HG03354 (cell line): ENCODE results near the gene NTNG2.

Experiments
- ATAC-seq: cut with Tn5 transposase; IDR thresholded peaks from one replicate; pipeline ENCODE4 v1.9.1; 2021; ENCODE audit warnings: mild to moderate bottlenecking; ENCODE audit not compliant: unreplicated experiment, poor library complexity, severe bottlenecking

Gene NTNG2

DNA sequence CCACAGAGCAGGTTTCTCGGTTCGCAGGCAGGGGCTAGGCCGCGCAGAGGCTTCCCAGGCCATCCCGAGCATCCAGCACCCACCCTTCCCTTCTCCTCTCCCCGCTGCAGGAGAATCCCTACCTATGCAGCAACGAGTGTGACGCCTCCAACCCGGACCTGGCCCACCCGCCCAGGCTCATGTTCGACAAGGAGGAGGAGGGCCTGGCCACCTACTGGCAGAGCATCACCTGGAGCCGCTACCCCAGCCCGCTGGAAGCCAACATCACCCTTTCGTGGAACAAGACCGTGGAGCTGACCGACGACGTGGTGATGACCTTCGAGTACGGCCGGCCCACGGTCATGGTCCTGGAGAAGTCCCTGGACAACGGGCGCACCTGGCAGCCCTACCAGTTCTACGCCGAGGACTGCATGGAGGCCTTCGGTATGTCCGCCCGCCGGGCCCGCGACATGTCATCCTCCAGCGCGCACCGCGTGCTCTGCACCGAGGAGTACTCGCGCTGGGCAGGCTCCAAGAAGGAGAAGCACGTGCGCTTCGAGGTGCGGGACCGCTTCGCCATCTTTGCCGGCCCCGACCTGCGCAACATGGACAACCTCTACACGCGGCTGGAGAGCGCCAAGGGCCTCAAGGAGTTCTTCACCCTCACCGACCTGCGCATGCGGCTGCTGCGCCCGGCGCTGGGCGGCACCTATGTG lies 36.1 kb downstream of the NTNG2 start:
- ATAC-seq, result no peak

DNA sequence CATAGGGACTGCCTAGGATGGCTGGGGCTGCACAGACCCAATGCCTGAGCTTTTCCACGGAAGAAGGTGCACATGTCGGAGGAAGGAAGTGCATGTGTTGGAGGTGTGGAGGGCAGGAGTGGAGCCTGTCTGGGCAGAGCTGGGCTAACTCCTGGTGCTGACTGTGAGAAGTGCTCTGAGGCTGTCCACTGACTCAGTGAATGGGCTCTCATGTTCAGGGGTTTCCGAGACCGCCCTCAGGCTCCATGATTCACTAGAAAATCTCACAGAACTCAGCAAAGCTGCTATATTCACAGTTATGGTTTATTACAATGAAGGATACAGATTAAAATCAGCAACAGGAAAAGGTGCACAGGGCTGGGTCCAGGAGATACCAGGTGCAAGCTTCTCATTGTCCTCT lies 37.2 kb downstream of the NTNG2 start:
- ATAC-seq, result no peak

DNA sequence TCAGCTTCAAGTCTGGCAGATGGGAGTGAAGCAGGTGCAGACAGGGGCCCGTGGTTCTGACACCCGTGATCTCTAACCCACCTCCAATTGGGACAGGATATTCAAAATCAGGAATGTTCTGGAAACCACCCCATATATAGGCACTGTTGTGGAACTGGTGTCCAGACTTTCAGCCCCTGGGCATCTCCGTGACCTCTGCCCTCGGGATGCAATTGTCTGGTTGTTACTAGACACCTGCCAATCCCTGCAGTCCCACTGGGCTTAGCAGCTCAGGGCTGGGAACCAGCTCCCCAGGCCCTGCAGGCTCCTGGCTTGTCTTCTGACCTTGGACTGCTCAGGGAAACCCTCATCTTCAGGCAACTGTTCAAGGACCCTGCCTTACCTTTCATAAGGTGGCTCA lies 38.8 kb downstream of the NTNG2 start:
- ATAC-seq, result no peak

DNA sequence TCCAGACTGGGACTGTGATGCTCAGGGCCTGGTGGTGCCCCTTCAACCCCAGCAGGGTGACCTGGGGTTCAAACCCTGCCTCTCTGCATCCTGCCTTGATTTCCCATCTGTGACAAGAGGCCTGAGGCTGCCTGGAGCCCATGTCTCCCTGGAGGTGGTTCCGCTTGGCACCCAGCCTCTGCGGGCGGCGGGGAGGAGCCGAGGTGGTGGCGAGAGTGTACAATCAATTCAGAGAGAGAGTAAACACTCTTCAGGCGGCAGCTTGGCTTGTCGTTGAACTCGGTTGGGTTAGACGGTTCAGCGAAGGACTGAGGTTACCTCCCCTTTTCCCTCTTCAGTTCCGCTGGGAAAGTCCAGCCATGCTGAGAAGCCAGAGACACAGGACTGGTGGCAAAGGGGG lies 39.3 kb downstream of the NTNG2 start:
- ATAC-seq, result no peak

DNA sequence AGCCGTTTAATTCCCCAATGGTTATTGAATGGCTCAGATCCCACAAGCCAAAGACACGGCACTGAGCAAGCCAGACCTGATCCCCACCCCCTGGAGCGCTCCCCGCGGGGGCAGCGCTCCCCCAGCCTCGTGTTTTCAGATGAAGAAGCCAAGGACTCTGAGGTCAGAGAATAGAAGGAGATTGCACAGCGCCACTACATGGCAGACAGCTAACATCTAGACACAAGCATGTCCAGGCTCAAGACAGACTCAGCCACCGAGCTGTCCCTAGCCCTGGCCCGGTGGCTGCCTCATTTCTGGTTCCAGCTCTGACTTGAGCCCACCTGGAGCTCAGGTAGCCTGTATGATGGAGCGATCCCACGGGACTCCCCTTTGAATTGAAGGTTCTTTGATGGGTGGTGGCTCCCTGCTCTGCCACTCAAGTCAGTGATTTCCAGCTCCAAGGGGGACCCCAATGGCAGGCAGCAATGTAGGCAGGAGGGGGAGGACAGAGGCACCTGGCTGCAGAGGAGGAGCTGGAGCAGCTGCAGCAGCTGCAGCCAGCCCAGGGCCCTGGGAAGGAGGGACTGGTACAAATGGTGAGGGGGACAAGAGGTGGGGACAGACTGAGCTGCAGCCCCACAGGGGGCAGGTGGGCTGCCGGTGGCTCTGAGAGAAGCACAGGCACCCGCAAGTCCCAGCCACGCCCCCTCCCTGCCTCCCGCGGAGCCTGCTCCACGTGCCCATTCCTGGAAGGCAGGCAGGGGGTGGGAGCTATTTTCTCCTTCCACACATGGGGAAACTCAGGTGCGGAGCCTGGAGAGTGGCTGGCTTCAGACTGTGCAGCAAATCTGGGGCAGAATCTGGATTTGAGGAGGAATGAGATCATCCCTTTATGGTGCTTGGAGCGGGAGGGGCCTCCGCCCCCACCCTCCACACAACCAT lies 40.2 kb downstream of the NTNG2 start:
- ATAC-seq, result no peak

DNA sequence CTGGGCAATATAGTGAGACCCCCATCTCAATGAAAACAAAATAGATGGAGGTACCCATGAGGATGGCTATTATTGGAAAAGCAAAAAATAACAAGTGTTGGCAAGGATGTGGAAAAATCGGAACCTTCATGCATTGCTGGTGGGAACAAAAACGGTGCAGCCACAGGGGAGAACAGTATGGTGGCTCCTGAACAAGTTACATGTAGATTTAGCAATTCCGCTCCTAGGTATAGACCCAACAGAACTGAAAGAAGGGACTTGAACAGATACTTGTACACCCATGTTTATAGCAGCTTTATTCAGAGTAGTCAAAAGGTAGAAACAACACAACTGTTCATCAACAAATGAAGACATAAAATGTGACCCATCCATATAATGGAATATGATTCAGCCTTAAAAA lies 43.0 kb downstream of the NTNG2 start:
- no peak for ATAC-seq

DNA sequence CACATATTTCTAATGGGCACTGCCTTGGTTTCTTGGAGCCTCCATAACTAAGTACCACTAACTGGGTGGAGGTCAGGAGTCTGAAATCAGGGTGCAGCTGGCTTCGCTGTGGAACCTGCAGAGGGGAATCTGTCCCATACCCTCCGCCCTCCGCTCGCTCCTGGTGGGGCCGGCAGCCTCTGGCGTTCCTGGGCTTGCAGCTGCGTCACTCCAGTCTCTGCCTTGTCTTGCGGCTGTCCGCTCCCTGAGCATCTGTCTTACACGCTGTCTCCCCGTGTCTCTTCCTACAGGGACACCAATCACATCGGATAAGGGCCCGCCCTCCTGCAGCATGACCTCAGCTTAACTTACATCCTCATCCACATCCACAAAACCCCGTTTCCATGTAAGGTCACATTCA lies 45.4 kb downstream of the NTNG2 start:
- no peak for ATAC-seq

DNA sequence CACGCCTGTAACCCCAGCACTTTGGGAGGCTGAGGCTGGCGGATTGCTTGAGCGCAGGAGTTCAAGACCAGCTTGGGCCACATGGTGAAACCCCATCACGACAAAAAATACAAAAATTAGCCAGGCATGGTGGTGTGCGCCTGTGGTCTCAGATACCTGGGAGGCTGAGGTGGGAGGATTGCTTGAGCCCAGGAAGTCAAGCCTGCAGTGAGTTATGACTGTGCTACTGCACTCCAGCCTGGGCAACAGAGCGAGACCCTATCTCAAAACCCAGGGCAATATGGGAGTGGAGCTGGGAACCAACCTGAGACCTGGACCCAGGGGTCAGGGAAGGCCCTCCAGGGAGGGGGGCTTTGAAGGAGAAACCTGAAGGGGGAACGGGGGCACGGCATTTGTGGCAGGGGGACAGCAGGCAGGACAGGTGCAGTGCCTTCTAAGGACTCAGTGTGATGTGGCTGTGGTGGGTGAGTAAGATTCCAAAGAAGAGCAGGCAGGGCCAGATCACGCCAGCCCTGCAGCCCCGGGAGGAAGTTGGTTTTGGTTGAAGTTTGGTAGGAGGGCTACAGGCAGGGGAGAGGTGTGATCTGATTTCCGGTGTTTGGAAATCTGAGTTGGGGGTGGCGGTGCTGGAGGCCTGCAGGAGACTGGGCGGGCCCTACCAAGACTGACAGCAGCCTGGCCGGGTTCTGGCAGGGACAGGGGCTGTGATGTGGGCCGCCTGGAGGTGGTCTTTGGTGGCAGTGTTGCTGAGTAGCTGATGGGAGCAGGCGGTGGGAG lies 46.2 kb downstream of the NTNG2 start:
- no peak for ATAC-seq

DNA sequence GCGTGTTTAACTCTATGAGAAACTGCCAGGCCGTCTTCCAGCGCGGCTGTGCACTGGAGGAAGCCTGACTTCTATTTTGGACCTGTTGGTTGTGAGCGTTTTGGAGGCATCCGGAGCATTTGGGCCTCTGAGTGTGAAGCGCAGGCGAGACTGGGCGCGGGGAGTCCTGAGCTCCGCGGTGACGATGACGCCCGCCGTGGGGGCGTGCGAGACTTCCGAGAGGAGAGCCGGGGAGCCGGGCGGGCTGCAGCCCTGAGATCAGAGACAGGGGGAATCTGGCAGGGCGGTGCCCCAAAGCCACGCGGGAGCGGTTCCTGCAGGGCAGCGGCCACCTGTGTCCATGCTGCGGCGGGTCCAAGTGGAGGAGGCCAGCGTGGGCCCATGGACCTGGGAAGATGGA lies 47.4 kb downstream of the NTNG2 start:
- no peak for ATAC-seq

DNA sequence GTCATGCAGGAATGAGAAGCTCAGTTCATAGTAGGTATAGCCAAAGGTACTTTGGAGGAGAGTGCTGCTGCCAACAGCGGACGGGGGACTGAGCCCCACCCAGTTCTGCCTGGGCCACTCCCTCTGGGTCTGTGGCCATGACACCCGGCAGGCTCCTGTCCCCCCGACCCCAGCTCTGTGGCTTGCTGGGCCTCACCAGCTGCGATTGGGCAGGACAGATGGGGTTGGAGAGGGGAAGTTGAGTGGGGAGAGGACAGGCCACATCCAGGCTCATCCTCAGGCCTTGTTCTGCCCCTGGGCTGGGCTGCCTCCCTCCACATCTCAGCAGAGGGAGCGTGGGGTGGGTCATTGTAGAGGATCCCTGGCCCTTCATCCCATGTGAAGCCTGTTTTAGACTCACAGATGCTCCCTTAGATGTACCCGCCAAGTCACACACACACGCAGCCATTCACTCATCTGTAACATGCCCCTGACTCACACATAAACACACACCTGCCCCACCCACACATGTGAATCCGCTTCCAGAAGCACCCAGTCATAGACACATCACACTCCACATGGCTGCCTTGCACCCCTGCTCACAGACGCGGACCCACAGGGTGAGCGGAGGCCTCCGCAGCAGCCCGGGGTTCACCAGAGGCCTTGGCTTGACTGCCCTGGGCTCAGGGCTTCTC lies 48.8 kb downstream of the NTNG2 start:
- ATAC-seq, result no peak

DNA sequence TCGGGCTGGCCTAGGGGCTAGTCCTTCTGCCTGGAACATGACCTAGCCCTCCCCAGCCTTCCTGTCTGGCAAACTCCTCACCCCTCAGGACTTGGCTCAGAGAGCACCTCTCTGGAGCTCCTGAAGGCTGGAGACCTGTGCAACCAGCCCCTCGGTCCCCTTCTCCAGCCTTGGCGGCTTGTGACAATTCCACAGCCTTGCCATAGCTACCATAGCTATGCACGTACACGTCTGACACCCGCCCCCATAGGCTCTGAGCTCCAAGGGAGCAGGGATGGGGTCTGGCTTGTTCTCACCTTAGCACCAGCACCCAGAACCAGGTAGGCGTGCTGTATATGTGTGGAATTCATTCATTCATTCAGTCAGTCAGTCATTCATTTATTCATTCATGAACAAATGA lies 49.7 kb downstream of the NTNG2 start:
- no peak for ATAC-seq

DNA sequence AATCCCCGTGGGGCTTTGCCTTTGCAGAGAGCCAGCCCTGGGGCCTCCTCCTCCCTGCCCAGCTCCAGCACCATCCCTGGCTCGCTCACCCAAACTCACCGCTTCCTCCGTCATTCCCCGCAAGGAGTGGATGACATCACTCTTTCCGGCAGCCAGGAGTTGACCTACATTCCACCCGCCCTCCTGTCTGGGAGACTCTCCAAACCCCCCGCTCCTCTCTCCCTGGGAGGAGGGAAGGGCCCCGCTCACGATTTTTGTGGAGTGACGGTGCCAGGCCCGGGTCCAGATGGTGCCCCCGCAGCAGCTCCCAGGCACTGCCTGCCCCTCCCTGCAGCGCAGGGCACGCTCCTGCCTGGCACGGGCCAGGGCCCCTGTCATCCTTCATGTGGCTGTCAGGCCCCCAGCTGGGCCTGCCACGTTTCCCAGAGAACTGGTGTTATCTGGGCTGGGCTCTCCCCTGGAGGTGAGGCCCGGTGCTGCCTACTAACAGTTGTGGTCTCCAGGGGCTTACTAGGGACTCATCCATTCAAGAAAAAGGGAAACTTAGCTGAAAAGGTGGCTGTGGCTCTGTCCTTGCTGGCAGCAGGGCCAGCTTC lies 52.3 kb downstream of the NTNG2 start:
- no peak for ATAC-seq

DNA sequence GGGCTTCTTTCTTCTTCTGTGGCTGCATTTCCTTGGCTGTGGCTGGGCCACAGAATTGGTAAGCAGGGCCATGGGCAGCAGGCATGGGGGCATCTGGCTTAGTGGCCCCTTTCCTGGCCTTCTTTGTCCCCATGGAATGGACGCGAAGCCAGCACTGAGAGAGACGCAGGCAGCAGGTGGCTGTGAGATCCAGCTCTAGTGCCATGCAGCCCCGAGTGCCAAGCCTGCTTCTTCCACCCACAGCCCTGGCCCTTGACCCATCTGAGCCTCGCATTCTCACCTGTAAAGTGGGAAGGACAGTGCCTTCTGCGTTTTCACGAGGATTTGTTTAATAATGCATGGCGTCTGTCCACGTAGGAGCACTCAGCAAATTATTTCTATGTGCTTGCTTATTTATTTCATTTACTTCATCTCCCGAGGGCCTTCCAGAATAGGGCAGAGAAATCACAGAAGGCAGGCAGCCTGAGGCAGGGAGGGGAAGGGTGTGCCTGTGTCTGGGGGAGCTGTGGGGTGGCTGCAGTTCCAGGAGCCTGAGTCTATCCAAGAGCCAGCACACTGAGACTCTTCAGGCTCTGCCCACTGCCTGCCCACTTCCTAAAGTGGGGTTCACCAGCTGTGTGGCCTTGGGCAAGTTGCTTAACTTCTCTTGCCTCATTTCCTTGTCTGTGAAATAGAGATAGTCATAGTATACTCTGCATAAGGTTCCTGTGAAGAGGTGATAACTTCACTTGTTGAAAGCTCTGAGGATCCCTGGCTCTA lies 55.2 kb downstream of the NTNG2 start:
- no peak for ATAC-seq

DNA sequence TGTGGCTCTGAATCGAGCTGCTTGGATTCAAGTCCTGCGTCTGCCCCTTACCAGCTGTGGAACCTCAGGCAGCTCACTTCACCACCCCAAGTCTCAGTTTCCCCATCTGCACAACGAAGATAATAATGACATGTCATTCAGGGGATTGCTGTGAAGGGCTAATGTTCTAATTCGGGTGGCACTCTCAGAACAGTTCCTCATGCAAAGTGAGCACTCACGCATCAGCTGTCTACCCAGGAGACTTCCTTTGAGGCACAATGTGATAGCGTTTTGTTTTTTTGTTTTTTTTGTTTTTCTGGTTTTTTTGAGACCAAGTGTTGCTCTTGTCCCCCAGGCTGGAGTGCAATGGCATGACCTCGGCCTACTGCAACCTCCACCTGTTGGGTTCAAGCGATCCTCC lies 56.4 kb downstream of the NTNG2 start:
- no peak for ATAC-seq

DNA sequence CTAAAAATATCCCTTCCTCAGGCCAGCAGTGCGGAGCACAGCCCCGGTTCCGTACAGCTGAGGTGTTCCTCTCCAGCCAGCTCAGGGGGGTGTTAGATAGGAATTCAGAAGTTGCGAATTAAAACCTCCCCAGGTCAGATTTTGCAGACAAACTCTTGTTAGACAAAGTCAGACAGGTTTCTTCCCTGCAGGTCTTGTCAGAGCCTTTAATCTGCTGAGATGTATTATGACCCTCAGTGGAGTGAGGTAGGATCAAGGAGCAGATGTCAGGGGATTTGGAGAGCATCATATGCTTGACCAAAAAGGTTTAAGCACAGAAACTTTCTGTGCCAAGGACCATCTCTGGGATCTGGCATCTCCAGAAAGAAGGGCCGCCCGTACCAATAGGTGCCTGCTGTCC lies 60.1 kb downstream of the NTNG2 start:
- no peak for ATAC-seq

DNA sequence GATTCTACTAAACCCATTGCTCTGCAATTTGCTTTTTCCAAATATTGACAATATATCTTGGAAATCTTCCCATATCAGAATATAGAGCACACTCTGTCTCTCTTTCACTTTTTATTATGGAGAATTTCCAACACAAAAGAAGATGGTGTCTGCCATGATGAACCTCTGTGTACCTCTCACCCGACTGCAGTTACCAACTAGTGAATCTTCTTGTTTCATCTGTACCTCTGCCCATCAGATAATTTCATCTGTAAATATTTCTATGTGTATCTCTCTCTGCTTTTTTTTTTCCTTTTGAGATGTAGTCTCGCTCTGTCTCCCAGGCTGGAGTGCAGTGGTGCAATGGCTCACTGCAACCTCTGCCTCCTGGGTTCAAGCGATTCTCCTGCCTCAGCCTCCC lies 62.8 kb downstream of the NTNG2 start:
- ATAC-seq, result no peak

DNA sequence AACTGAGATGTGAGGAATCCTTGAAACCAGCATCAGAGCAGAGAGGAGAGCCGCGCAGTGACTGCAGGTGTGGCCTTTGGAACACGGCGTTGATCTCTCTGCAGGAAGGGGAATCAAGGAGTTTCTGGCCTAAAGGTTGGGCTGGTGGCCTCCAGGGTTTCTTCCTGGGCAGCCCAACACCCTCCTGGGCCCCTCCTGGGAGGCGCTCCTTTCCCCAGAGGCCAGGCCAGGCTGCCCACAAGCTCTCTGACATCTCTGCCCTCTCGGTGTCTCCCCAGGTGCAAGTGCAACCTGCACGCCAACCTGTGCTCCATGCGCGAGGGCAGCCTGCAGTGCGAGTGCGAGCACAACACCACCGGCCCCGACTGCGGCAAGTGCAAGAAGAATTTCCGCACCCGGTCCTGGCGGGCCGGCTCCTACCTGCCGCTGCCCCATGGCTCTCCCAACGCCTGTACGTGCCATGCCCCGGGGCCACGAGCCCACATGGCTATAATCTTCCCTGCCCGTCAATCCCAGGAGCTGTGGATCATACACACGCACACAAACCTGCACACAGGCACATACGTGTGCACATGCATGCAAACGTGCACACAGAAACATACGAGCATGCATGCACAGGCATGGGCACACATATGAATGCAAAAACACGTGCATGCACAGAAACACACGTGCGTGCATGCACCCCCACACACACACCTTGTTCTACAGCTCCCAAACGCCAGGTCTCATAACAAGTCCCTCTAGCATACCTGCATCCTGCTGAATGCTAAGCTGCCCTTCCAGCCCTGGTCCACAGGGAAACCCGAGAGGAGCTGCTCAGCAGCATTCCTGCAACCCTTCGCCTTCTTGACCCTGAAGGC lies 64.9 kb downstream of the NTNG2 start:
- ATAC-seq, result no peak

DNA sequence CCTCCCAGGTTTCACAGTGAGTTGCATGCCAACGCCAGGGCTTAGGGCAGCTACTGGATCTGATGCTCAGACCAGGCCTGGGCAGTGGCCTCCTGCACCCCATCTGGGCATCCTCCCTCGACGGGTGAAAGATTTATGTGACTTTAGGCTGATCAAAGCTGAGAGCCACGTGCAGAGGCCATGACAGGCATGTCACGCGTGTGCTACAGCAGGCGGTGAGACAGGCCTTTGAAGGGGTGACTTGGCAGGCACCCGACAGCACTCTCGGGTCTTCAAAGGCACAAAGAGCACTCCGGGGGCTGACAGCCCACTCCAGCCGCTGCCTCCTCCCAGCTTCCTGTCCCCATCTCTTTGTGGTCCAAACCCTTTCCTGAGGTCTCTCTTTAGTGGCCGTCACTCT lies 66.2 kb downstream of the NTNG2 start:
- no peak for ATAC-seq
